ENCODE results near the gene SESN1. TPM values are rescaled to one million over a fixed set of nuclear protein-coding genes. Genes with fewer than 3 reads are reported as not detected.

SESN1 gene
- total RNA-seq, 1 donor from 2014 or later = 18.4 TPM

DNA sequence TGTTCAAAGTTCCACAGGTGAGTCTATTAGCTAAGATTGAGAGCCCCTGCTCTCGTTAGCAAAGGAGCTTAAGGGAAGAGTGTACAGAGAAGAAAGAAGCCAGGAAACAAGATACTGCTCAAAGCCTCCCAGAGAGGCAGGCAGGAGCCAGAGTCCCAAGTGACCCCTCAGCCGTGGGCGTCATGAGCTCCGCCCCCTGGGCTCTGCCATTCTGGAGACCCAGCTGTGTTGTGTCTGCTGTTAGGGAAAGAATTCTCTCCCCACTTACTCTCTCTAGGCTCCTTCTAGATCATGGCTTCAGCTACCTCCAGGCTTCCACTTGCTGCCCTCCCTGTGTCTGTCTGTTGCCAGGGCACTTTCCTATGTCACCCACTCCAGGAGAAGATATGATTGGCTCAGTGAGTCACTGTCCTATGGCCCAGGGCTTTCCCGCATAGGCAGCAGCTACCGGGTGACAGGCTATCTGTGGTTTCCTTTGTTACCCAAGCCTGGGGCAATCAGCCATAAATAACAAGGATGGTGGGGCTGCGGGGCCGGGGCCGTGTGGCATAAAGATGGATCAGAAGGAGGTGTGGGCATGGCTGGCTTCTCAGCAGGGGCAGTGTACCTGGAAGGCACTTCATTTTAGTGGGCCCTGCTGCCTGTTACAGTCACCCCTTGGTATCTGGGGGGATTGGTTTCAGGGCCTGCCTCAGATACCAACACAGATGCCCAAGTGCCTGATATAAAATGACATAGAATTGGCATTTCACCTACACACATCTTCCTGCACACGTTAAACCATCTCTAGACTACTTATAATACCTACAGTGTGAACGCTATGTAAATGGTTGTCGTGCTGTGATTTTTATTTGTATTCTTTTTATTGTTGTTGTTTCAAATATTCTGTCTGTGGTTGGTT, 127.5 kb downstream of the SESN1 start:
- Histone ChIP-seq H3K27me3 (ENCODE audit: control insufficient read depth, insufficient read depth, low read length) (no peaks in the 10 kb centered on the region), H3K36me3 (ENCODE audit: control insufficient read depth, insufficient read depth, low read length) (no peaks in the 10 kb centered on the region), H3K4me3 (ENCODE audit: low read depth, low read length) (no peak overlapping the region)
- TF ChIP-seq CTCF (IDR thresholded peaks at IDR 0.05; ENCODE audit: insufficient read depth, low read length, severe bottlenecking) = no peak
- FAIRE-seq (no peak), DNase-seq (ENCODE audit: low read depth) (peak; percentile 71)

- TF ChIP-seq CTCF (IDR thresholded peaks at IDR 0.05; ENCODE audit: insufficient read depth, low read length, severe bottlenecking) = no peak
- Histone ChIP-seq H3K4me3 (ENCODE audit: low read depth, low read length) (no peak overlapping the region), H3K27me3 (ENCODE audit: control insufficient read depth, insufficient read depth, low read length) (no peaks in the 10 kb centered on the region), H3K36me3 (ENCODE audit: control insufficient read depth, insufficient read depth, low read length) (no peaks in the 10 kb centered on the region)
- FAIRE-seq (peak; percentile 58), DNase-seq (ENCODE audit: low read depth) (no peak)
These were observed 128.4 kb downstream of the SESN1 start for GRCh38 chr6:108966251-108966650.

- no peaks in the 10 kb centered on the region for H3K36me3 ChIP-seq (ENCODE audit: control insufficient read depth, insufficient read depth, low read length)
- no peaks in the 10 kb centered on the region for H3K27me3 ChIP-seq (ENCODE audit: control insufficient read depth, insufficient read depth, low read length)
- FAIRE-seq (no peak), DNase-seq (ENCODE audit: low read depth) (no peak)
- no peak for TF ChIP-seq CTCF (IDR thresholded peaks at IDR 0.05; ENCODE audit: insufficient read depth, low read length, severe bottlenecking)
- no peak overlapping the region for H3K4me3 ChIP-seq (ENCODE audit: low read depth, low read length)
These were observed 132.7 kb downstream of the SESN1 start for GRCh38 chr6:108961985-108962384.

GRCh38 chr6:108961077-108961476, 133.6 kb downstream of the SESN1 start:
- FAIRE-seq = no peak
- H3K36me3 ChIP-seq (ENCODE audit: control insufficient read depth, insufficient read depth, low read length) = no peaks in the 10 kb centered on the region
- DNase-seq (ENCODE audit: low read depth) = no peak
- no peak for TF ChIP-seq CTCF (IDR thresholded peaks at IDR 0.05; ENCODE audit: insufficient read depth, low read length, severe bottlenecking)
- H3K4me3 ChIP-seq (ENCODE audit: low read depth, low read length) = no peak overlapping the region
- H3K27me3 ChIP-seq (ENCODE audit: control insufficient read depth, insufficient read depth, low read length) = no peaks in the 10 kb centered on the region

DNA sequence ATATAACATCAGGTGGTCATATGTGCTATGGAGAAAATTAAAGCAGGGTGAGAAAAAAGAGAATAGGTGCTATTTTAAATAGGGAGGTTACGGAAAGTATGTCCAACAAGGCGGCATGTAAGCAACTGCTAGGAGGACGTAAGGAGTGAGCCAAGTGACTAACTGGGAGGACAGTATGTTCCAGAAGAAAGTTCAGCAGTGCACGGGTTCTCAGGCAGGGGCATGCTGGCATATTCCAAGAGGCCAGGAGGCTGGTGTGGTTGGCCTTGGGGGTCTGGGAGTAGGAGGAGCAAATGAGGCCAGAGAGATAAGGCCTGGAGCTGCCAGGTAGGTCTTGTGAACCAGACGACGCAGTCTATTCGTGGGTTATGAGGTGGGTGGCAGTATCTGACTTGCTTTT, 134.0 kb downstream of the SESN1 start:
- no peak for FAIRE-seq
- no peak for TF ChIP-seq CTCF (IDR thresholded peaks at IDR 0.05; ENCODE audit: insufficient read depth, low read length, severe bottlenecking)
- no peaks in the 10 kb centered on the region for H3K36me3 ChIP-seq (ENCODE audit: control insufficient read depth, insufficient read depth, low read length)

More for the DNA sequence above, 134.0 kb downstream of the SESN1 start:
- no peaks in the 10 kb centered on the region for H3K27me3 ChIP-seq (ENCODE audit: control insufficient read depth, insufficient read depth, low read length)
- no peak overlapping the region for H3K4me3 ChIP-seq (ENCODE audit: low read depth, low read length)
- no peak for DNase-seq (ENCODE audit: low read depth)

Measured in bronchial epithelial cell (primary cell).